Tibial nerve (tissue), 3 donors: ENCODE results near the gene CALML3.

ENCODE experiments used
- CTCF ChIP-seq, 5 experiments: fragments of 200-600 bp in 3 of 5; fragments of 450-650 bp in 2 of 5; sonication (generic) in 3 of 5; IDR thresholded peaks; one replicate each; pipeline ENCODE4 v1.5.1; 2016 to 2019; ENCODE audit warnings: antibody characterized with exemption in 5 of 5, mild to moderate bottlenecking in 3 of 5, moderate library complexity in 2 of 5
- POLR2A ChIP-seq, 2 donors: fragments of 450-650 bp; IDR thresholded peaks; one replicate each; pipeline ENCODE4 v1.6.1; 2017; ENCODE audit warnings: antibody characterized with exemption in 2 of 2, mild to moderate bottlenecking in 2 of 2, moderate library complexity in 2 of 2

- TF ChIP-seq CTCF (IDR thresholded peaks at IDR 0.05) (no peak), POLR2A (IDR thresholded peaks at IDR 0.05) (no peak)
Observed at GRCh38 chr10:5545011-5545410, 20.2 kb downstream of the CALML3 start.
